ENCODE data around the gene PTMS. TPM values are rescaled to one million over a fixed set of nuclear protein-coding genes. Genes with fewer than 3 reads are reported as not detected.

Gene PTMS
- total and polyA plus RNA-seq, 2 experiments from 2014 or later = 111 to 238 TPM

DNA sequence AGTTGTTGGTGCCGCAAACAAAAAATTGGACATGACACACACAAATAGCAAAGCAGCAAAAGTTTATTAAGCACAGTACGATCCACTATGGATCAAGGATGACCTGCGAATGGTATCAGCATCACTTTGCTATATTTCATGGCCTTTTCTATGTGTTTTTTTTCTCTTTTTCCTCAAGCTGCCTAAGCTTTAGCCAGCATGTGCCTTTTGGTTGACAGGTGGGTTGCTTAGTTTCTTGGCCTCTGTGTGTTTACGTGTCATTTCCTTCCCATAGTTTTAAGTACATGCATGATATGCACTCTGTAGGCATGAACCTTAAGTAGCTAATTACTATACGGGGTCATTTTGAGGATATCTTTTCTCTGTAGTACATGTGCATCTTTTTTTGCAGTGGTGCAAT, 33.0 kb downstream of the PTMS start (continued):
- TF ChIP-seq REST (IDR thresholded peaks at IDR 0.05; ENCODE audit: unreplicated experiment) = no peak

- no peak overlapping the region for H3K4me3 Mint-ChIP-seq
- H3K9me3 Mint-ChIP-seq = peaks cover 3% of the 10 kb centered on the region
- Histone ChIP-seq H3K4me2 (no peak overlapping the region), H4K20me1 (replicated peaks; ENCODE audit: insufficient read depth) (no peaks in the 10 kb centered on the region; the same call in 1 of the 2 replicates), H3K27ac (ENCODE audit: low read depth) (no peak overlapping the region), H3K4me3 (no peak overlapping the region), H3K36me3 (ENCODE audit: insufficient read depth) (no peaks in the 10 kb centered on the region; the same call in 1 of the 2 replicates), H3K79me2 (replicated peaks; ENCODE audit: insufficient read depth) (no peaks in the 10 kb centered on the region), H3K9me2 (ENCODE audit: insufficient read depth) (peaks cover 4% of the 10 kb centered on the region; the same call in 1 of the 2 replicates), H3F3A (replicated peaks; ENCODE audit: low read depth) (no peaks in the 10 kb centered on the region), H3K27me3 (ENCODE audit: insufficient read depth) (no peaks in the 10 kb centered on the region), H3K4me1 (ENCODE audit: insufficient read depth) (peaks cover 16% of the 10 kb centered on the region), H2AFZ (no peak overlapping the region)
- DNase-seq (ENCODE audit: low spot score) (no peak), ATAC-seq (no peak)
- H3K36me3 Mint-ChIP-seq (ENCODE audit: low read depth) = peaks cover 2% of the 10 kb centered on the region; the same call in 1 of the 3 replicates
- H3K27ac Mint-ChIP-seq = no peak overlapping the region
- peaks cover 18% of the 10 kb centered on the region for H3K4me1 Mint-ChIP-seq
- peaks cover 3% of the 10 kb centered on the region for H3K27me3 Mint-ChIP-seq (ENCODE audit: insufficient read depth, low read depth, poor library complexity)
- TF ChIP-seq ZNF462 (CRISPR knock-in tag; IDR thresholded peaks at IDR 0.05) (no peak), CTCF (conservative IDR thresholded peaks at IDR 0.05; ENCODE audit: low read depth in 2 of 2) (no peak), STAT1 (IDR thresholded peaks at IDR 0.05; ENCODE audit: unreplicated experiment) (no peak), ZNF114 (CRISPR knock-in tag; IDR thresholded peaks at IDR 0.05) (no peak), EZH2phosphoT487 (IDR thresholded peaks at IDR 0.05; ENCODE audit: unreplicated experiment) (no peak), ZNF331 (CRISPR knock-in tag; IDR thresholded peaks at IDR 0.05; ENCODE audit: low read depth) (no peak), NANOG (IDR thresholded peaks at IDR 0.05; ENCODE audit: borderline replicate concordance) (no peak)
- TF ChIP-seq, protein P1, sequence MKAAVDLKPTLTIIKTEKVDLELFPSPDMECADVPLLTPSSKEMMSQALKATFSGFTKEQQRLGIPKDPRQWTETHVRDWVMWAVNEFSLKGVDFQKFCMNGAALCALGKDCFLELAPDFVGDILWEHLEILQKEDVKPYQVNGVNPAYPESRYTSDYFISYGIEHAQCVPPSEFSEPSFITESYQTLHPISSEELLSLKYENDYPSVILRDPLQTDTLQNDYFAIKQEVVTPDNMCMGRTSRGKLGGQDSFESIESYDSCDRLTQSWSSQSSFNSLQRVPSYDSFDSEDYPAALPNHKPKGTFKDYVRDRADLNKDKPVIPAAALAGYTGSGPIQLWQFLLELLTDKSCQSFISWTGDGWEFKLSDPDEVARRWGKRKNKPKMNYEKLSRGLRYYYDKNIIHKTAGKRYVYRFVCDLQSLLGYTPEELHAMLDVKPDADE (IDR thresholded peaks at IDR 0.05) = no peak
These were observed 41.0 kb downstream of the PTMS start for GRCh38 chr12:6807170-6807569.

All from GM23338 (cell line).